Measurements from ENCODE around the gene DUOXA2. TPM values are rescaled to one million over a fixed set of nuclear protein-coding genes. Genes with fewer than 3 reads are reported as not detected.
"Not testable (repeated sequence)": the region's sequence is repeated elsewhere in the genome, so short reads cannot be mapped to it uniquely, and the experiment has no call there.

DUOXA2 gene
- not detected for polyA plus RNA-seq

- H3K4me3 Mint-ChIP-seq: peak within 1 kb of the TSS; percentile 60 to 82 (median 74)
- H3K9me3 Mint-ChIP-seq: no peaks in the 10 kb centered on the region
- H3K36me3 Mint-ChIP-seq: no peaks in the 10 kb centered on the region
- peaks cover 20 to 35% (median 20%) of the 10 kb centered on the region in 3 donors for H3K4me1 Mint-ChIP-seq
- H3K27me3 Mint-ChIP-seq: peaks cover 73% of the 10 kb centered on the region
- H3K27ac Mint-ChIP-seq: peak within 1 kb of the TSS in 1 of 3 donors; percentile 36
These were observed at the start of gene DUOXA2, which contains the start of gene DUOX2 for GRCh38 chr15:45114076-45114750. DUOXA2 (plus strand) TSS chr15:45114326; CDS start chr15:45114606, 280 bp downstream. DUOX2 (minus strand) TSS chr15:45114172; CDS start chr15:45113411, 761 bp downstream.

GRCh38 chr15:45064386-45064785 lies 49.7 kb upstream of the DUOXA2 start:
- Mint-ChIP-seq H3K4me1 (peaks cover 6 to 14% (median 7%) of the 10 kb centered on the region in 3 donors), H3K27me3 (no peaks in the 10 kb centered on the region), H3K4me3 (no peak overlapping the region), H3K36me3 (peaks cover 8% of the 10 kb centered on the region), H3K27ac (no peak overlapping the region), H3K9me3 (no peaks in the 10 kb centered on the region)

GRCh38 chr15:45069942-45070360 lies 44.2 kb upstream of the DUOXA2 start:
- not testable (repeated sequence) for H3K4me1 Mint-ChIP-seq, H3K9me3 Mint-ChIP-seq, H3K27me3 Mint-ChIP-seq, H3K4me3 Mint-ChIP-seq, H3K27ac Mint-ChIP-seq, H3K36me3 Mint-ChIP-seq

- not testable (repeated sequence) for H3K27ac Mint-ChIP-seq, H3K36me3 Mint-ChIP-seq, H3K9me3 Mint-ChIP-seq, H3K4me1 Mint-ChIP-seq, H3K4me3 Mint-ChIP-seq, H3K27me3 Mint-ChIP-seq
These were observed 40.5 kb upstream of the DUOXA2 start for GRCh38 chr15:45073602-45074001.

GRCh38 chr15:45075440-45076320 lies 38.4 kb upstream of the DUOXA2 start:
- H3K36me3 Mint-ChIP-seq, H3K27me3 Mint-ChIP-seq, H3K9me3 Mint-ChIP-seq, H3K4me3 Mint-ChIP-seq, H3K27ac Mint-ChIP-seq, H3K4me1 Mint-ChIP-seq: not testable (repeated sequence)

GRCh38 chr15:45077391-45077790 lies 36.7 kb upstream of the DUOXA2 start:
- H3K4me1 Mint-ChIP-seq, H3K4me3 Mint-ChIP-seq, H3K27ac Mint-ChIP-seq, H3K9me3 Mint-ChIP-seq, H3K36me3 Mint-ChIP-seq, H3K27me3 Mint-ChIP-seq: not testable (repeated sequence)

- not testable (repeated sequence) for H3K27me3 Mint-ChIP-seq, H3K27ac Mint-ChIP-seq, H3K9me3 Mint-ChIP-seq, H3K4me1 Mint-ChIP-seq, H3K36me3 Mint-ChIP-seq, H3K4me3 Mint-ChIP-seq
These were observed 34.9 kb upstream of the DUOXA2 start for GRCh38 chr15:45079201-45079600.

- H3K4me1 Mint-ChIP-seq, H3K36me3 Mint-ChIP-seq, H3K27me3 Mint-ChIP-seq, H3K27ac Mint-ChIP-seq, H3K4me3 Mint-ChIP-seq, H3K9me3 Mint-ChIP-seq: not testable (repeated sequence)
These were observed 34.4 kb upstream of the DUOXA2 start for GRCh38 chr15:45079628-45080246.

GRCh38 chr15:45080593-45080992 lies 33.5 kb upstream of the DUOXA2 start:
- H3K9me3 Mint-ChIP-seq, H3K4me1 Mint-ChIP-seq, H3K4me3 Mint-ChIP-seq, H3K36me3 Mint-ChIP-seq, H3K27me3 Mint-ChIP-seq: not testable (repeated sequence)
- peak overlapping the region in 1 of 3 donors; percentile 43 for H3K27ac Mint-ChIP-seq

GRCh38 chr15:45082412-45082811 lies 31.7 kb upstream of the DUOXA2 start:
- H3K36me3 Mint-ChIP-seq, H3K4me3 Mint-ChIP-seq, H3K4me1 Mint-ChIP-seq, H3K9me3 Mint-ChIP-seq, H3K27me3 Mint-ChIP-seq, H3K27ac Mint-ChIP-seq: not testable (repeated sequence)

- Mint-ChIP-seq H3K27me3 (peaks cover 10% of the 10 kb centered on the region), H3K36me3 (no peaks in the 10 kb centered on the region), H3K27ac (no peak overlapping the region), H3K9me3 (no peaks in the 10 kb centered on the region), H3K4me3 (no peak overlapping the region), H3K4me1 (no peaks in the 10 kb centered on the region)
These were observed 30.9 kb upstream of the DUOXA2 start for GRCh38 chr15:45083223-45083622.

- Mint-ChIP-seq H3K36me3 (no peaks in the 10 kb centered on the region), H3K27ac (no peak overlapping the region), H3K27me3 (peaks cover 12% of the 10 kb centered on the region), H3K4me1 (no peaks in the 10 kb centered on the region), H3K9me3 (no peaks in the 10 kb centered on the region), H3K4me3 (peak overlapping the region in 1 of 4 donors; percentile 0)
These were observed 30.0 kb upstream of the DUOXA2 start for GRCh38 chr15:45084163-45084562.

- no peak overlapping the region for H3K4me3 Mint-ChIP-seq
- H3K36me3 Mint-ChIP-seq: peaks cover 2% of the 10 kb centered on the region
- H3K4me1 Mint-ChIP-seq: peaks cover 0 to 2% (median 0%) of the 10 kb centered on the region in 3 donors
- no peak overlapping the region for H3K27ac Mint-ChIP-seq
- no peaks in the 10 kb centered on the region for H3K9me3 Mint-ChIP-seq
- peaks cover 28% of the 10 kb centered on the region for H3K27me3 Mint-ChIP-seq
These were observed 26.6 kb upstream of the DUOXA2 start for GRCh38 chr15:45087513-45087912.

- Mint-ChIP-seq H3K4me1 (peaks cover 0 to 2% (median 0%) of the 10 kb centered on the region in 3 donors), H3K9me3 (no peaks in the 10 kb centered on the region), H3K36me3 (peaks cover 2% of the 10 kb centered on the region), H3K4me3 (no peak overlapping the region), H3K27ac (no peak overlapping the region), H3K27me3 (peaks cover 32% of the 10 kb centered on the region)
These were observed 25.1 kb upstream of the DUOXA2 start for GRCh38 chr15:45088801-45089711.
